RWPE2 (cell line): ENCODE results near the gene ASCL5.

Experiments used
- ATAC-seq: fragments of 200-7000 bp; cut with Tn5 transposase; 3 replicates; pipeline ENCODE4 v1.9.1; 2021; ENCODE audit warnings: low read depth
- DNase-seq: peaks from one replicate; pipeline ENCODE4 v3.0.0-alpha.2; 2020; ENCODE audit warnings: low spot score
- H3K27ac ChIP-seq: fragments of 450-650 bp; 2 replicates; pipeline ENCODE4 v1.5.1; 2017; ENCODE audit warnings: mild to moderate bottlenecking; ENCODE audit not compliant: poor library complexity, severe bottlenecking
- H3K27me3 ChIP-seq: fragments of 250-450 bp; sonication (Bioruptor Pico); 2 replicates; pipeline ENCODE4 v1.5.1; 2021; ENCODE audit warnings: mild to moderate bottlenecking, moderate library complexity; ENCODE audit not compliant: insufficient read depth, poor library complexity, severe bottlenecking
- H3K36me3 ChIP-seq: fragments of 250-450 bp; sonication (Bioruptor Pico); 2 replicates; pipeline ENCODE4 v1.5.1; 2020; ENCODE audit warnings: low read depth, mild to moderate bottlenecking, moderate library complexity
- H3K4me1 ChIP-seq: fragments of 250-450 bp; sonication (Bioruptor Pico); 2 replicates; pipeline ENCODE4 v1.5.1; 2021; ENCODE audit warnings: mild to moderate bottlenecking, moderate library complexity; ENCODE audit not compliant: insufficient read depth, poor library complexity, severe bottlenecking
- H3K4me3 ChIP-seq: fragments of 250-450 bp; sonication (Bioruptor Pico); 2 replicates; pipeline ENCODE4 v1.5.1; 2021; ENCODE audit warnings: mild to moderate bottlenecking, moderate library complexity; ENCODE audit not compliant: severe bottlenecking
- H3K9me3 ChIP-seq: fragments of 250-450 bp; sonication (Bioruptor Pico); 2 replicates; pipeline ENCODE4 v1.5.1; 2021; ENCODE audit warnings: mild to moderate bottlenecking, moderate library complexity; ENCODE audit not compliant: severe bottlenecking
- CTCF ChIP-seq: fragments of 450-650 bp; IDR thresholded peaks from one replicate; pipeline ENCODE4 v1.5.1; 2017; ENCODE audit warnings: mild to moderate bottlenecking, moderate library complexity; ENCODE audit not compliant: poor library complexity, severe bottlenecking

Gene ASCL5

DNA sequence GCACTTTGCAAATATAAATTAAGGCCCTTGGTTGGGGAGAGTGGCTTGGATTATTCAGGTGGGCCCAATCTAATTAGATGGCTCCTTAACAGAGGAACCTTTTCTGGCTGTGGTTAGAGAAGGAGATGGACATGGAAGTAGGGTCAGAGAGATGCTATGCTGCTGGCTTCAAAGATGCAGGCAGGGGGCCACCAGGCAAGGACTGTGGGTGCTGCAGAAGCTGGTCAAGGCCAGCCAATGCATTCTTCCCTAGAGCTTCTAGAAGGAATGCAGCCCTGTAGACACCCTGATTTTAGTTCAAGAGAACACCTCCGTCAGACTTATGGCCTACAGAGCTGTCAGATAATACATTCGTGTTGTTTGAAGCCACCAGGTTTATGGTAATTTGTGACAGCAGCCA is 31.0 kb upstream of the ASCL5 start:
- Histone ChIP-seq H3K27ac (no peak overlapping the region), H3K4me3 (no peak overlapping the region), H3K36me3 (peaks cover 2% of the 10 kb centered on the region; the same call in 1 of the 2 replicates), H3K9me3 (no peaks in the 10 kb centered on the region), H3K27me3 (no peaks in the 10 kb centered on the region), H3K4me1 (no peaks in the 10 kb centered on the region)
- no peak for TF ChIP-seq CTCF
- no peak for ATAC-seq
- no peak for DNase-seq

DNA sequence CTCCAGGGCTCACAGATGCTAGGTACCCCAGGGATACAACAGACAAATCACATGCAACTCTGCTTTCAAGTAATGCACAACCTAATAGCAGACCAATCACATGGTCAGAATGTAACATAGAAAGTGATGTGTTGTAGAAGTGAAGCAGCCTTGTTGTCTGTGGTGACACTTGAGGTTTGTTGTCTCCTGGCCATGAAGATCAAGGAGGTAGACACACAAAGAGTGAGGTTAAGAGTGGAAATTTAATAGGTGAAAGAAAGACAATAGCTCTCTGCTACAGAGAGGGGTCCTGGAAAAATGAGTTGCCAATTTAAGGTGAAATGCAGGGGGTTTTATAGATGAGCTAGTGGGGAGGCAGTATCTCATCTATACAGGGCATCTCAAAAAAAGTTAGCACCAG is 29.8 kb upstream of the ASCL5 start:
- Histone ChIP-seq H3K27ac (no peak overlapping the region), H3K27me3 (no peaks in the 10 kb centered on the region), H3K36me3 (peaks cover 8% of the 10 kb centered on the region), H3K4me1 (no peaks in the 10 kb centered on the region), H3K4me3 (no peak overlapping the region), H3K9me3 (no peaks in the 10 kb centered on the region)
- ATAC-seq (no peak), DNase-seq (no peak)
- TF ChIP-seq CTCF: no peak

- no peak for TF ChIP-seq CTCF
- DNase-seq: no peak
- Histone ChIP-seq H3K4me3 (no peak overlapping the region), H3K36me3 (peaks cover 13% of the 10 kb centered on the region), H3K27ac (no peak overlapping the region), H3K9me3 (no peaks in the 10 kb centered on the region), H3K27me3 (no peaks in the 10 kb centered on the region), H3K4me1 (no peaks in the 10 kb centered on the region)
- no peak for ATAC-seq
Observed at GRCh38 chr1:201156346-201156745, 29.4 kb upstream of the ASCL5 start.

DNA sequence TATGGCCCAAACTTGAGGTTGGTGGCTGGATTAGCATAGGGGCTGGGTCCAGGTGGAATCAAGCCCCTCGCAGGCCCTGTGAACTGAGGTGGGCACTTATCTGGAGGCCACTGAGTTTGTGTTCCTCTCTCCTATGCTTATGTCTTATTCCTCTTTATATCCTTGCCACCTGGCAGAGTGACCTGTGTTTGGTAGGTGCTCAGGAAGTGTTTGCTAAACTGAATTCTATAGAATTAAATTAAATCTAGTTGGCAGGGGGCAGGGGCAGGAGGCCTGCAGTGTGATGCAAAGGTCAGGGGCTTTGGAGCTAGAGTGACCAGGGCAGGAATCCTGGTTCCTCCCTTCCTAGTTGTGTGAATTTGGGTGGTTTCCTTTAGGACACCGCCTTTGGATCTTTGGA is 28.4 kb upstream of the ASCL5 start:
- DNase-seq: no peak
- Histone ChIP-seq H3K4me3 (no peak overlapping the region), H3K36me3 (peaks cover 20% of the 10 kb centered on the region), H3K27ac (no peak overlapping the region), H3K9me3 (no peaks in the 10 kb centered on the region), H3K4me1 (no peaks in the 10 kb centered on the region), H3K27me3 (no peaks in the 10 kb centered on the region)
- no peak for ATAC-seq
- no peak for TF ChIP-seq CTCF

DNA sequence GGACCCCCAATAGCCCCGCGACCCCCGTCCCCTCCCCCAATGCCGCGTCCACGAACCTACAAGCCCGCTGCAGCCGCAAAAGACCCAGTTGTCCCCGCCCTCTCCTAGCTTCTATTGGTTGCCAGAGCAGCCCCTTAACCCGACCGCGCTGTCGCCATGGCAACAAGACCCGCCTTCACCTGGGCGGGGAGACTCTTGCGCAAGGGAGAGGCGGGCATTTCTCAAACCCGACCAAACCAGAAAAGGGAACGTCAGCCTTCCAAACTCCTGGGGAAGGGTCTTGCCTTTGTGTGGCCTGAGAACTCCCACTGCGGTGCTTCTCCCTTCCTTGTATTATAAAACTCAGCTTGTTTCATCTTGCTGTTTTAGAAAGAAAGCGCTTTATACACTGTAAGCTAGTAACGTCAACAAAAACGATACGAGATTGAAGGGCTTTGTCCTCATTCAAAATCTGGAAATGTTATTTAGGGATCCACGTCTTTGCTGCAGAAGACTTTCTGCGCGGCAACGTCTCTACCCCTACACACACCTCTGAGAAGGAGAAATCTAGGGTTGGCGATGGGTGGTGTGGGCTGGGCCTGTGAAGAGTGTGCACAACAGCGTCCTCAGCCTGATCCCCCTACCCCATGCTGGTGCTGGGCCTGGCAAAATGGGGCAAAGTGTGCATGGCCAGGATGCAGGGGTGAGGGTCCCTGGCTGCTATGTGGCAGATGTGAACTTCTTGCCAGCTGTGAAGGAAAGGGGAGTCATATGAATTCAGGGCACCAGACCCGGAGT is 27.6 kb upstream of the ASCL5 start, which contains the start of gene TMEM9:
TMEM9 (minus strand) TSS at position 86 of the 777 bp plus-strand sequence. CDS start 551 bp downstream, outside the sequence.
- Histone ChIP-seq H3K9me3 (no peaks in the 10 kb centered on the region), H3K4me3 (peak within 1 kb of the TSS; percentile 58), H3K36me3 (peaks cover 28% of the 10 kb centered on the region), H3K4me1 (no peaks in the 10 kb centered on the region), H3K27me3 (no peaks in the 10 kb centered on the region), H3K27ac (peak within 1 kb of the TSS; percentile 24)
- DNase-seq (peak; percentile 91), ATAC-seq (peak; percentile 89)
- no peak for TF ChIP-seq CTCF
